GM12873 (cell line): Measurements from ENCODE around the gene IFITM10.

ENCODE experiments used
- TF ChIP-seq, protein P1 (sequence below): IDR thresholded peaks from 2 replicates; pipeline ENCODE4 v1.5.1; 2012; ENCODE audit warnings: low read depth, mild to moderate bottlenecking, moderate library complexity, low read length, control low read depth; ENCODE audit not compliant: insufficient read depth; ENCODE audit errors: missing control alignments

Gene IFITM10

DNA sequence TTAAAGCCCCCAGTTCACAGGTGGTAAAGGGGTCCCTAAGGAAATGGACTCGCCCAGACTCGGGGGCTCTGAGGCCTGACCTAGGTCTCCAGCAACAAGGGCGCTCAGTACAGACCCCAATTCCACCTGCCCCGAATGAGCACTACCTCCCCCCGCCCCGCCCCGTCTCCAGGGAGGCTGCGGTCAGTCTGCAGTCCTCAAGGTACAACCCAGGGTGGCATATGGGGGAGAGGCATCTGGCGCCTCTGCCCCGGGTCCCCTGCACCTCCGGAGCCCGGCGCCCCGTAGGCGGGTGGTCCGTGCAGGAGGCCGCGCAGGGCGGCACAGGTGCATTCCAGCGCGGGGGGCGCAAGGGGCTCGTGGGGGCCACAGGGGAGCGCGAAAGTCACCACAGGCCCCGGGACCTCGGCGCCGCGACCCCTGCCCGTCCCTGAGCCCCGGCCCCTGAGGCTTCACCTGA, 13.0 kb upstream of the IFITM10 start:
- TF ChIP-seq, protein P1, sequence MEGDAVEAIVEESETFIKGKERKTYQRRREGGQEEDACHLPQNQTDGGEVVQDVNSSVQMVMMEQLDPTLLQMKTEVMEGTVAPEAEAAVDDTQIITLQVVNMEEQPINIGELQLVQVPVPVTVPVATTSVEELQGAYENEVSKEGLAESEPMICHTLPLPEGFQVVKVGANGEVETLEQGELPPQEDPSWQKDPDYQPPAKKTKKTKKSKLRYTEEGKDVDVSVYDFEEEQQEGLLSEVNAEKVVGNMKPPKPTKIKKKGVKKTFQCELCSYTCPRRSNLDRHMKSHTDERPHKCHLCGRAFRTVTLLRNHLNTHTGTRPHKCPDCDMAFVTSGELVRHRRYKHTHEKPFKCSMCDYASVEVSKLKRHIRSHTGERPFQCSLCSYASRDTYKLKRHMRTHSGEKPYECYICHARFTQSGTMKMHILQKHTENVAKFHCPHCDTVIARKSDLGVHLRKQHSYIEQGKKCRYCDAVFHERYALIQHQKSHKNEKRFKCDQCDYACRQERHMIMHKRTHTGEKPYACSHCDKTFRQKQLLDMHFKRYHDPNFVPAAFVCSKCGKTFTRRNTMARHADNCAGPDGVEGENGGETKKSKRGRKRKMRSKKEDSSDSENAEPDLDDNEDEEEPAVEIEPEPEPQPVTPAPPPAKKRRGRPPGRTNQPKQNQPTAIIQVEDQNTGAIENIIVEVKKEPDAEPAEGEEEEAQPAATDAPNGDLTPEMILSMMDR, result no peak

DNA sequence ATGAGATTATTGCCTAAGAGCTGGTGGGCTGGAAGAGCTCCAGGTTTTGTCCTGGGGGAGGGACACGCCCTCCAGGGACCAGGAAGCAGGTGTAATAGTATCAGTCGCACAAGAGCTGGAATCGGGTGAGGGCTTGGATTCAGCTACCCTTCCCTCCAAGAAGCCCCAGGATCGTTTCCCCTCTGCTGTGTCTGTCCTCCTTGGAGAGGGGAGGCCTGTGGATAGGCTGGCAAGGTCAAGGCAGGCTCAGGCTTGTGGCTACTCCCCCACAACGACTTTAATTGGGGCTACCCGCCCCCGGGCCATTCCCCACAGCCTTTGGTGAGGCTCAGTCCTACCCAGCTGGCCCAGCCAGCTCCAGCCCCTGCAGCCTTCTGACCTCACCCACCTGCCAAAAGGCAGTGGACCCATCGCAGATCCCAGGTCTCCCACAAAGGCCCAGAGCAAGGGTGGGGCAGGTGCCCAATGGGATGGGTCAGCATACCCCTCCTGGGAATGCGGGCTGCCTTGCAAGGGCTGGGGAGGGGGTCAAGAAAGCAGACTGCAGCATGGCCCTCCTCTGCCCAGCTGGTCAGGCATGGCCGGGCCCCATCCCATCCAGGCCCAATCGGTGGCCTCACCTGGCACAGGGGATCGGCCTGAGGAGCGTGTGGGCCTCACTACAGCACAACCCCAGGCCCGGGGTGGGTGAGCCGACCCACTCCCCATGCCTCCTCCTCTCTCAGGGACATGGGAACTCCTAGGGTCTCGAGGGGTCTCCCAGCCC, 12.3 kb upstream of the IFITM10 start:
- TF ChIP-seq, protein P1, result no peak

DNA sequence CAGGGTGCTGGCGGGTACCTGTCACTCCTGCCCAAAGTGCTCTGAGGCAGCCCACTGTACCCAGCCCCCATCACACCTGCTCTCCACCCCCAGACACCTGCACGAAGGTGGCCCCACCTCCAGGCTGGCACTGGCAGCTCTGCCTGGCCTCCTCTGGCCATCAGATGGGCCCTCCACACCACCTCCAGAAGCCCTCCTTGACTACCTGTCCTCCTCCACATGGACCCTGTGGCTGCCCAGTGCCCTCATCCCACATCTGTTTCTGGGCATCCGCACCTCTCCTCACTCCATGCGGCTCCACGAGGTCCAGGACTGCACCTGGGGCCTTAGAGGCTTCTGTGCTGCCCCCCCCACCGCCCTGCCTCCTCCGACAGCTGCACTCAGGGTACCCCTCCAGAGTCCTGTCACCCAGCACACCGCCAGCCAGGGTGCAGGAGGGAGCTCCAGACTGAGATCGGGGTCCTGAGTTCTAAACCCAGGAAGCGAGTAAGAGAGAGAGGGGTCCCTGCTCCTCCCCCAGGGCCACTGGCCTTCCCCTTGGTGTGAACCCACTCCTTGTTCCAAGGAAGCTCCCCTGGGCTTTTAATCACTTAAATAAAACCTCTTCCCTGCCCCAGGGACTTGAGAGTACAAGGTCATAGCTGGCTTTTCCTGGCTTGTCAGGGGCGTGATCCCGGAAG, 11.6 kb upstream of the IFITM10 start:
- TF ChIP-seq, protein P1, result no peak

DNA sequence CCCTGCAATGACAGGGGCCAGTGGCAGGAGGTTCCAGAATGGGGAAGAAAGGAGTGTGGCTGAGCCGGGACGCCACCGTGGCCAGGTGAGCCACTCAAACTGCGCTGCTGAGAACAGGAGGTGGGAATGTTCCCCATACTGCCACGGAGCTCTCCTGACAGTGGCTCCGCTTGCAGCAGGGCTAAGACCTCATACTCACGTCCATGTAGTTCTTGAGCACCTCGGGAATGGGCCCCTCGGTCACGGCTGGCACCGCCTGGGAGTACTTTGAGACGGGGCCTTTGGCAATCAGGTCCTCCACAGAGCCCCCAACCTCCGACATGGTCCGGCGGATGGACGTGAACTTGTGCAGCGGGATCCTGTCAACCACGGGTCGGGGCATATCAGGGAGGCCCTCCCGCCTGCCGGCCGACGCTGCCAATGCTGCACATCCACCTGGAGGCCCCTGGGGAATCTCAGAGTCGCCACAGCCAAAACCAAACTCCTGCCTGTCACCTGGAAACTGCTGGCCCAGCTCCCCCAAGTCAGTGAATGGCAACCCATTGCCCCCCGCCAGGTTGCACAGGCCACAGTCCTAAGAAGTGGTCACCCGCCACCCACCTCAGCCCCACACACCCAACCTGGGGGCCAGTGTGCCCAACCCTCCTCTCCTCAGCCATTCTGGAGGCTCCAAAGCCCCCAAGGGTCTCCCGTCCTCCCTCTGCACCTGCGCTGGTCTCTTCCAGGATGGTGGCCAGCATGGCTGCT, 10.9 kb upstream of the IFITM10 start:
- TF ChIP-seq, protein P1, result no peak

DNA sequence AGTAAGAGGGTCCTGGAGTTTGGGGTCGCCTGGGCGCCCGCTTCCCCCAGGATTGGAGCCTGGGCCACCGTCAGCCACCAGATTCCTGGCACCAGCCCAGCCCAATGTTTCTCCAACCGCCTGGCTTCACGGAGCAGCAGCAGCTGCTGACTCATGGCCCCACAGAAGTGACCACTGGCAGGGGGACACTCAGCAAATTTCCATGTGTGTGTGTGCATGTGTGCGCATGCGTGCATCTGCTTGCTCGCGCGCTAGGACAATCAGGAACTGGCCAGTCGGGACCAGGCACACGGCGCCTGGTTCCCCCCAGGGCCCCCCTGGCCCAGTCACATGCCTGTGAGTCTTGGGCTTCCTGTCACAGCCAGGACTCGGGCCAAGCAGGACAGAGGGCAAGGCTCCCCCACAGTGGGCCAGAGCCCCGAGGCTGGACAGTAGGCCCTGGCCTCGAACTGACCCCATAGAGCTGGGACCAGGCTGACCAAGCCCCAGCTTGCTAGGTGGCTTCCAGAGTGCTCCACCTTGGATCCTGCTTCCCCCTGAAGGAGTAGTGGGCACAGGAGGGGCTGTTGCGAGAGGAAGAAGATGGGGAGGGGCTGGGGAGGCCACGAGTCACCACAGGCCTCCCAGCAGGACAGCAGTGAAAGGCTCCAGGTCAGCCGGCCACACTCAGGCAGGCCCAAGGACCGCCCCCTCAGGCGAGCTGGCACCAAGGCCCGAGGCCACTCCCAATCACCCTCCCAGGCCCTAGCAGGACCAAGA, 10.1 kb upstream of the IFITM10 start:
- TF ChIP-seq, protein P1, result no peak

DNA sequence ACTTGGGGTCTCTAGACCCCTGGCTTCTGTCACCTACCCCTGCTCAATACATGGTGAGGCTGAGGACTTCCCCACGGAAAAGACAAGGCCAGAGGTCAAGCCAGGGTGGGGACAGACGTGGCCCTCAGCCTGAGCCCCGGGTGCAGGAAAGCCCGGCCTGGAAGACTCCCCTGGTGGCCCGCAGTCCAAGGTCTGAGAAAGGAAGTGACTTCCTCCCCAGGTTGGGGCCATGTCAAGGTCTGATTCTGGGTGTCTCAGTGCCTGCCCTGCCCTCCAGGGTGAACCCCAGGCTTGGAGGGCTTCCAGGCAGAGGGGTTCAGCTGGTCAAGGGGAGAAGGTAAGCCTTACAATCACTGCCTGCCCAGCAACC, 9.4 kb upstream of the IFITM10 start:
- TF ChIP-seq, protein P1, result no peak
